Measurements from ENCODE around the gene SNX30. TPM values are rescaled to one million over a fixed set of nuclear protein-coding genes. Genes with fewer than 3 reads are reported as not detected.

Gene SNX30
- total RNA-seq, 4 donors from 2014 or later, result 18.2 to 46.4 (median 26.2) TPM

DNA sequence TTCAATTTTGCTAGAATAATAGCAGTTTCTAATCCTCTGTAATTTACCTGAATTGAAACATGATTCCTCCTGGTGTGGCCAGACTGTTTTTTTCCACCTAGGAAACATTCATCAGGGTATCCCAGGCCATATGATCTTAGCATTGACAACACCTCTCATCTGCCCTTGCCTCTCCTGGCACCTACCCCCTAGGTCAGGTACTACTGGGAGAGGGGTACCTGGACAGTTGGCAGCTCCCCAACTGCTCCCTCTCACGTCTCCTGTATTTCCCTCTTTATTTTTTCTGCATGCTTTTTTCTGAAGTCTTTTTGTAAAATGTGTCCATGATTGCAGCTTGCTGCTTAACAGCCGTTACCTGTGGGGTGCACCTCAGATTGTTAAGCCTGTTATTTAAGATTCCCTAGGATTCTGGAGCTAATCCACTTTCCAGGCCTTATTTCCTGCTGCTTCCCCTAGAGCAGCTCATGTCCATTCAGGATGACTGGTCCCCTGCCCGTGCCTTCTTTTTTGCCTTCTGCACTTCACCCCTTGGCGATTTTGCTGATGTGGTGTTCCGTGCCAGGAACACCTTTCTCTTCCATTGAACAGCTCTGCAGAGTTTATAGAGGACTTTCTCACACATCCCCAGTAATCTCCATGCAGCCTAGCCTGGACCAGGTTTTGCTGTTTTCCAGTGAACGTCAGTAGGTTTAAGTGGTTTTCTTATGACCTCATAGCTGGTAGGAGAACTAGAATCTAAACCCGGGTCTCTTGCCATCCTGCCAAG lies 33.6 kb downstream of the SNX30 start:
- H3K36me3 ChIP-seq, result no peaks in the 10 kb centered on the region
- H3K4me1 ChIP-seq, result peaks cover 0 to 20% (median 0%) of the 10 kb centered on the region in 4 donors
- no peaks in the 10 kb centered on the region for H3K27me3 ChIP-seq
- TF ChIP-seq, protein P1, sequence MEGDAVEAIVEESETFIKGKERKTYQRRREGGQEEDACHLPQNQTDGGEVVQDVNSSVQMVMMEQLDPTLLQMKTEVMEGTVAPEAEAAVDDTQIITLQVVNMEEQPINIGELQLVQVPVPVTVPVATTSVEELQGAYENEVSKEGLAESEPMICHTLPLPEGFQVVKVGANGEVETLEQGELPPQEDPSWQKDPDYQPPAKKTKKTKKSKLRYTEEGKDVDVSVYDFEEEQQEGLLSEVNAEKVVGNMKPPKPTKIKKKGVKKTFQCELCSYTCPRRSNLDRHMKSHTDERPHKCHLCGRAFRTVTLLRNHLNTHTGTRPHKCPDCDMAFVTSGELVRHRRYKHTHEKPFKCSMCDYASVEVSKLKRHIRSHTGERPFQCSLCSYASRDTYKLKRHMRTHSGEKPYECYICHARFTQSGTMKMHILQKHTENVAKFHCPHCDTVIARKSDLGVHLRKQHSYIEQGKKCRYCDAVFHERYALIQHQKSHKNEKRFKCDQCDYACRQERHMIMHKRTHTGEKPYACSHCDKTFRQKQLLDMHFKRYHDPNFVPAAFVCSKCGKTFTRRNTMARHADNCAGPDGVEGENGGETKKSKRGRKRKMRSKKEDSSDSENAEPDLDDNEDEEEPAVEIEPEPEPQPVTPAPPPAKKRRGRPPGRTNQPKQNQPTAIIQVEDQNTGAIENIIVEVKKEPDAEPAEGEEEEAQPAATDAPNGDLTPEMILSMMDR (IDR thresholded peaks at IDR 0.05), result no peak
- H3K9me3 ChIP-seq, result no peaks in the 10 kb centered on the region
- H3K27ac ChIP-seq, result no peak overlapping the region
- DNase-seq, result no peak
- H3K4me3 ChIP-seq, result no peak overlapping the region

DNA sequence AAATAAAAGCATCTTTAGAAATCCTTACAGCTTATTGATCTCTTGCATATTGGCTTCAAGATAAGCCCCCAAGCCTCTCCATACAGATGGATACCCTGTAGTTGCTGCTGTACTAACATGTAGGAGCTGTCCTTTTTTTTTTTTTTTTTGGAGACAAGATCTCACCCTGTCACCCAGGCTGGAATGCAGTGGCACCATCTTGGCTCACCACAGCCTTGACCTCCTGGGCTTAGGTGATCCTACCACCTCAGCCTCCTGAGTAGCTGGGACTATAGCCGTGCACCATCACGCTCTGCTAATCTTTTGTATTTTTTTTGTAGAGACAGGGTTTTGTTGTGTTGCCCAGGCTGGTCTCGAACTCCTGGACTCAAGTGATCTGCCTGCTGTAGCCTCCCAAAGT lies 35.4 kb downstream of the SNX30 start:
- no peak for DNase-seq
- Histone ChIP-seq H3K9me3 (no peaks in the 10 kb centered on the region), H3K27ac (no peak overlapping the region), H3K36me3 (no peaks in the 10 kb centered on the region), H3K4me3 (no peak overlapping the region), H3K27me3 (no peaks in the 10 kb centered on the region), H3K4me1 (peaks cover 0 to 20% (median 0%) of the 10 kb centered on the region in 4 donors)
- TF ChIP-seq, protein P1 (IDR thresholded peaks at IDR 0.05), result no peak
- no peak for TF ChIP-seq POLR2A (IDR thresholded peaks at IDR 0.05)

- no peaks in the 10 kb centered on the region for H3K9me3 ChIP-seq
- no peak overlapping the region for H3K4me3 ChIP-seq
- no peak overlapping the region for H3K27ac ChIP-seq
- no peak for DNase-seq
- H3K36me3 ChIP-seq, result no peaks in the 10 kb centered on the region
- H3K4me1 ChIP-seq, result peaks cover 0 to 20% (median 0%) of the 10 kb centered on the region in 4 donors
- H3K27me3 ChIP-seq, result no peaks in the 10 kb centered on the region
- TF ChIP-seq, protein P1 (IDR thresholded peaks at IDR 0.05), result no peak
- no peak for TF ChIP-seq POLR2A (IDR thresholded peaks at IDR 0.05)
These were observed 36.4 kb downstream of the SNX30 start for GRCh38 chr9:112786829-112787520.

DNA sequence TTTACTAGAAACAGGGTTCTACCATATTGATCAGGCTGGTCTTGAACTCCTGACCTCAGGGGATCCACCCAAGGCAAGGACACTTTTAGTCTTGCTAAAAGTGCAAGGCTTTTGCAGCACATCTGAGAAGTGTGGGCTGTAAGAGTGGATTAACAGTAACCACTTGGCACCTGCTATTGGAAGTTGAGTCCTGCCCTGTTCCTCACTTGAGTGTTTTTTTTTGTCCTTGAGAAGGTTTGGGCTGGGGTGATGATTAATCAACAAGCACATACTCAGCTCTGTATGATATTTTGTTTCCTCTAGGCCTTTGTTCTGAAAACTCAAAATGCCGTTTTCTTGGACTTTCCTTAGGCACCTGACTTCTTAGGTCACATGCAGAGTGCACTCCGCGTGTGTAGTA lies 37.4 kb downstream of the SNX30 start:
- H3K27me3 ChIP-seq, result no peaks in the 10 kb centered on the region
- H3K4me3 ChIP-seq, result no peak overlapping the region
- H3K27ac ChIP-seq, result no peak overlapping the region
- peaks cover 0 to 12% (median 0%) of the 10 kb centered on the region in 4 donors for H3K4me1 ChIP-seq
- no peak for DNase-seq
- H3K36me3 ChIP-seq, result no peaks in the 10 kb centered on the region
- H3K9me3 ChIP-seq, result no peaks in the 10 kb centered on the region
- TF ChIP-seq, protein P1 (IDR thresholded peaks at IDR 0.05), result no peak
- no peak for TF ChIP-seq POLR2A (IDR thresholded peaks at IDR 0.05)

DNA sequence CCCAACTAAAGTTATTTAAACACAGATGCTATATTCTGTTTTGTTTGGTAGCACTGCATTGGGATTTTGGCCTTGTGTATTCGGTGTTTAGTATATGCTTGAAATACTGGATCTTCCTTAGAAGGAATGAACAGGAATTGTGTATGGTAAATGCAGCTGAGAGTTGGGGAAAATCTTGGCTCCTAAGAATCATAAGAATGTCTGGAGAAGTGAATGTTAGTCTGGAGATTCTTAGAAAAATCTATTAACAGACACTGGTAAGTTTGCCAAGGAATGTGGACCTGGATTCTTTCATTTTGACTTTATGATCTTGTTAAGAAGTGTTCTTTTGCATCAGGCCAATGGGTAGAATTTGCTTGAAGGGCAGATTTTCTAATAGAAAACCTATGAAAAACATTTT lies 38.9 kb downstream of the SNX30 start:
- H3K27me3 ChIP-seq, result no peaks in the 10 kb centered on the region
- H3K4me1 ChIP-seq, result no peaks in the 10 kb centered on the region
- no peak for TF ChIP-seq POLR2A (IDR thresholded peaks at IDR 0.05)
- TF ChIP-seq, protein P1 (IDR thresholded peaks at IDR 0.05), result no peak
- no peaks in the 10 kb centered on the region for H3K9me3 ChIP-seq
- H3K4me3 ChIP-seq, result no peak overlapping the region
- DNase-seq, result no peak
- H3K36me3 ChIP-seq, result no peaks in the 10 kb centered on the region
- no peak overlapping the region for H3K27ac ChIP-seq

Measured in Peyer's patch (tissue), 4 donors.